ENCODE data around the gene FCGR1A.
A peak's percentile ranks its signal among the peaks of the same experiment; 100 is the strongest.
"Not testable (repeated sequence)": the region's sequence is repeated elsewhere in the genome, so short reads cannot be mapped to it uniquely, and the experiment has no call there.

FCGR1A gene

DNA sequence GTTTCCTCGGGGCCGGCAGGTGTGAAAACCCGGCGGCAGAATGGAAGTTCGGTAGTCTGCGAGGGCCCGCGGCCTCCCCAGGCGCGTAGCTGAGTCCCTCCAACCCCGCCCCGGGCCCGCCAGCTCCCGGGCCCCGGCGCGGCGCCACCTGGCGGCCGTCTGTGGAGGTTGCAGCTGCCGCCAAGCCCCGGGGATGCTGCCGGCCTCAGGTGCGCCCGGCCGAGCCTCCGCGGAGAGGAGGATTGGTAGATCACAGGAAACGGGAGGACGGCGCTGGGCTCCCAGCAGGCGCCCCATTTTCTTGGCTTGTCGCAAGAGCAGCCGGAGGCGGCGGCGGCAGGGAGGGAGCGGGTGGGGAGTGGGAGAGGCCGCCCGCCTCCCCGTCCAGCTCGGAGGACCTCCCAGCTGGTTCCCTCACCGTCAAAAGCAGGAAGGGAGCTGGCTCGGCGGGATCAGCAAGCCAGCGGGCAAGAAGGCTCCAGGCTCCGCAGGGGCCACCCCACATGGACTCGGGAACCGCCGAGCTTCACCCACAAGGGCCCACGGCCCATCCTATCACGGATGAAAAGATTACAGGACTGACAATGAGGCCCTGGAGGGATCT lies 10.5 kb downstream of the FCGR1A start:
- not testable (repeated sequence) for H3K4me1 Mint-ChIP-seq (ENCODE audit: low read depth); H3K27me3 Mint-ChIP-seq (ENCODE audit: low read depth); H3K36me3 Mint-ChIP-seq (ENCODE audit: low read depth); H3K9me3 Mint-ChIP-seq; H3K27ac Mint-ChIP-seq
- peak overlapping the region; percentile 46 for H3K4me3 Mint-ChIP-seq
- peak; percentile 82 for DNase-seq (ENCODE audit: low spot score)

GRCh38 chr1:149793885-149794284 lies 11.4 kb downstream of the FCGR1A start:
- H3K4me3 Mint-ChIP-seq; H3K27ac Mint-ChIP-seq; H3K4me1 Mint-ChIP-seq (ENCODE audit: low read depth); H3K9me3 Mint-ChIP-seq; H3K27me3 Mint-ChIP-seq (ENCODE audit: low read depth); DNase-seq (ENCODE audit: low spot score); H3K36me3 Mint-ChIP-seq (ENCODE audit: low read depth): not testable (repeated sequence)

- DNase-seq (ENCODE audit: low spot score); H3K4me3 Mint-ChIP-seq; H3K9me3 Mint-ChIP-seq; H3K27me3 Mint-ChIP-seq (ENCODE audit: low read depth); H3K36me3 Mint-ChIP-seq (ENCODE audit: low read depth); H3K27ac Mint-ChIP-seq; H3K4me1 Mint-ChIP-seq (ENCODE audit: low read depth): not testable (repeated sequence)
Observed at GRCh38 chr1:149801628-149802027, 19.1 kb downstream of the FCGR1A start.

DNA sequence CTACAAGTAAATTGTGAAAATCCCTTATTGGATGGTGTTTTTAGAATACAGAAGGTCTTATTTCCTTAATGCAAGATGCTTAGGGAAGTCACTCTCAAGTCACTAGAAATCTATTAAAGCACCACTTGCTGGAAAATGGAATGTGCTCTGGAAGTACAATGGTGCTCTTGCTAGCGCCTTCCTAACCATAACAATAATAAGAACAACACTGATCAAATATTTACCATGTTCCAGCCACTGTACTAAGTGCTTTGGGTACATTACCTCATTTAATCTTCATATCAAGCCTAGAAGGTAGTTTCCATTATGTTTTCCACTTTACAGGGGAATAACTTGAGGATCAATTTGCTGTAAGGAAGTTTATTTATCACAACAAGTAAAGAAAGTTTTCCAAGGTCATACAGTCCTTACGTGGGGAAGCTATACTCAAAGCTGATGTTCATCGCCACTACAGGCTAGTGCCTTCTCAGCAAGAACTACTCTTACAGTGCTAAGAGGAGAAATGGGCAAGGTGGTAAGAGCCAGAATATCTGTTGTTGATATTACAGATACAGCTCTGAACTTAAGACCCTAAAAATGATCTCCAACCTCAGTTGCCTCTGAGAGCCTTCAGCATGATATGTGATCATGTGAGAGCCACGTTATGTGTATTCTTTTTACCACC lies 22.1 kb downstream of the FCGR1A start:
- H3K27me3 Mint-ChIP-seq (ENCODE audit: low read depth); H3K36me3 Mint-ChIP-seq (ENCODE audit: low read depth); H3K9me3 Mint-ChIP-seq; H3K4me3 Mint-ChIP-seq; H3K4me1 Mint-ChIP-seq (ENCODE audit: low read depth); H3K27ac Mint-ChIP-seq; DNase-seq (ENCODE audit: low spot score): not testable (repeated sequence)

DNA sequence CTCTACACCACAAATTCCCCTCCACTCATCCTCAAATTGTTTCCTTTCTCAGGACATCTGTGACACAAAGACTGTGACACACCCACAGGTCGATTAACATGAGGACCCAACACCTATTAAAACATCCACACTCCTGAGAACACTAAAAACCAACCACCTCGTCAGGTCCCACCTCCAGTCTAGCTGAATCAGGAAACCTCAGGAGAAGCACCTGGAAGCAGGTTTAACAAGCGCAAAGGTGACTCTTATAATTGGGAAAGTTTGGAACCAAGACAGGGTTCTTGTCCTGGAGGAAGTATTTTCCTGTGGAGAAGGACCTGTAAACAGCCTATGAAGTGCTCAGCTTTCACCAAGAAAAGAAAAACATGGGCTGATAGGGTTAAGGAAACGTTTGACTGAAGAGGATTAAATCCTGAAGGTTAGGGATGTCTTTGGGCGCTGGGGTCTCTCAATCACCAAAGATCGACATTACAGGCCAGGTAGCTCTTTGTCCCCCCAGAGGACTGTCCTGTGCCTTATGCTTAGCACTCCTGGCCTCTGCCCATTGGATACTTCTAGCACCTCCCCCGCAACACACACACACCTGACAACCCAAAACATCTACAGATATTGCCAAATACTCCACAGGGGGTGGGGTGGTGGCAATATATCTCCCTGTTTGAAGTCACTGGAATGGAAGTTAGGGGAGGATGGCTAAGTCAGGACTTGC lies 28.4 kb downstream of the FCGR1A start:
- DNase-seq (ENCODE audit: low spot score) = peak; percentile 18
- not testable (repeated sequence) for H3K9me3 Mint-ChIP-seq; H3K27me3 Mint-ChIP-seq (ENCODE audit: low read depth); H3K4me1 Mint-ChIP-seq (ENCODE audit: low read depth); H3K36me3 Mint-ChIP-seq (ENCODE audit: low read depth)
- Mint-ChIP-seq H3K27ac (peak overlapping the region; percentile 60), H3K4me3 (peak overlapping the region; percentile 60)

DNA sequence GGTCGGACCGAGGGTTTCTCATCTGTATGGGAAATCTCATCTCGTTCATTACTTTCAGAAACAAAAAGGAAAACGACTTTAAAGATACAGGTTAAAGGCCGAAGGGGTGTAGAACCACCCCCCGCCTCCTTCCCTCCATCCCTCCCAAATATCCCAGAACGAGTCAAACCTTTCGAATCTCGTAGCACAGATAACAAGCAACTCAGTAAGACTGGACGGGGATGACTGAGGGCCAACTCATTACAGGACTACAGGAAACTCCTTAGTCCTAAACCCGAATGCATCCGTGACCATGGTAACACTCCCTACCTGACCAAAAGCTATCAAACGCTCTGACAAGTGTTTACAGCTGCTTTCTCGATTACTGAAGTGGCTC lies 29.0 kb downstream of the FCGR1A start:
- H3K36me3 Mint-ChIP-seq (ENCODE audit: low read depth); H3K4me1 Mint-ChIP-seq (ENCODE audit: low read depth); H3K9me3 Mint-ChIP-seq; H3K27me3 Mint-ChIP-seq (ENCODE audit: low read depth): not testable (repeated sequence)
- peak overlapping the region; percentile 86 for H3K4me3 Mint-ChIP-seq
- peak; percentile 49 for DNase-seq (ENCODE audit: low spot score)
- peak overlapping the region; percentile 86 for H3K27ac Mint-ChIP-seq

- Mint-ChIP-seq H3K27ac (peak overlapping the region; percentile 97), H3K4me3 (peak overlapping the region; percentile 86)
- not testable (repeated sequence) for H3K4me1 Mint-ChIP-seq (ENCODE audit: low read depth); H3K36me3 Mint-ChIP-seq (ENCODE audit: low read depth); H3K27me3 Mint-ChIP-seq (ENCODE audit: low read depth); H3K9me3 Mint-ChIP-seq
- DNase-seq (ENCODE audit: low spot score) = peak; percentile 85
Observed at GRCh38 chr1:149811890-149812829, 29.7 kb downstream of the FCGR1A start.

- H3K9me3 Mint-ChIP-seq; H3K4me1 Mint-ChIP-seq (ENCODE audit: low read depth); H3K27me3 Mint-ChIP-seq (ENCODE audit: low read depth); H3K36me3 Mint-ChIP-seq (ENCODE audit: low read depth): not testable (repeated sequence)
- Mint-ChIP-seq H3K4me3 (peak overlapping the region; percentile 86), H3K27ac (peak overlapping the region; percentile 97)
- peak; percentile 71 for DNase-seq (ENCODE audit: low spot score)
Observed at GRCh38 chr1:149812893-149813801, 30.7 kb downstream of the FCGR1A start.

- H3K9me3 Mint-ChIP-seq; DNase-seq (ENCODE audit: low spot score): not testable (repeated sequence)
Observed at GRCh38 chr1:149820387-149820786, 37.9 kb downstream of the FCGR1A start.

DNA sequence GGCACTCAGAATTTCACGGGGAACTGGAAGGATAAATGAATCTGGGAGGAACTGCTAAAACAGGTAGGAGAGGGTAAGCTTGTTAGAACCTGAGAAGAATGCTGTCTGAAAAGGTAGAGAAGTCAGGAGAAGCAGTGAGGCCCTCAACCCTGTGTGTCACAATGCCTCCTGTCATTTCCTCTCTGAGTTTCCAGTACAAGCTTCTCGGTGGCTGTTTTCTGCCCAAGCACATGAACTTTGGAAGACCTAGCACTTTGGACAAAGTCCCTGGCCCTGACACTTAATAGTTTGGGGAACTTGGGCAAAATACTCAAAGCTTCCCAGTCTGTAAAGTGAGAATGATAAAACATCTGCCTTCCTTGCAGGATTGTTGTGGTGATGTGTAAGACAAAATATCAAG lies 44.1 kb downstream of the FCGR1A start:
- H3K27me3 Mint-ChIP-seq (ENCODE audit: low read depth); DNase-seq (ENCODE audit: low spot score); H3K4me1 Mint-ChIP-seq (ENCODE audit: low read depth); H3K9me3 Mint-ChIP-seq; H3K4me3 Mint-ChIP-seq; H3K27ac Mint-ChIP-seq; H3K36me3 Mint-ChIP-seq (ENCODE audit: low read depth): not testable (repeated sequence)

More at GRCh38 chr1:149820387-149820786, 37.9 kb downstream of the FCGR1A start:
- H3K27me3 Mint-ChIP-seq (ENCODE audit: low read depth); H3K36me3 Mint-ChIP-seq (ENCODE audit: low read depth); H3K27ac Mint-ChIP-seq; H3K4me1 Mint-ChIP-seq (ENCODE audit: low read depth); H3K4me3 Mint-ChIP-seq: not testable (repeated sequence)

GRCh38 chr1:149831764-149832315 lies 49.3 kb downstream of the FCGR1A start:
- not testable (repeated sequence) for DNase-seq (ENCODE audit: low spot score); H3K27me3 Mint-ChIP-seq (ENCODE audit: low read depth); H3K4me1 Mint-ChIP-seq (ENCODE audit: low read depth); H3K9me3 Mint-ChIP-seq; H3K27ac Mint-ChIP-seq; H3K36me3 Mint-ChIP-seq (ENCODE audit: low read depth); H3K4me3 Mint-ChIP-seq

- not testable (repeated sequence) for DNase-seq (ENCODE audit: low spot score); H3K27me3 Mint-ChIP-seq (ENCODE audit: low read depth); H3K4me3 Mint-ChIP-seq; H3K36me3 Mint-ChIP-seq (ENCODE audit: low read depth); H3K27ac Mint-ChIP-seq; H3K9me3 Mint-ChIP-seq; H3K4me1 Mint-ChIP-seq (ENCODE audit: low read depth)
Observed at GRCh38 chr1:149832316-149833126, 50.0 kb downstream of the FCGR1A start.

All from T-helper 2 cell treated with Interferon-gamma antibody and Interleukin-4, amounts not matched to agents 5 μg/mL and 100 μg/mL, for 36 hours (primary cell).